ENCODE measurements around the gene RITA1.
"Not testable (repeated sequence)": the region's sequence is repeated elsewhere in the genome, so short reads cannot be mapped to it uniquely, and the experiment has no call there.

The RITA1 gene

DNA sequence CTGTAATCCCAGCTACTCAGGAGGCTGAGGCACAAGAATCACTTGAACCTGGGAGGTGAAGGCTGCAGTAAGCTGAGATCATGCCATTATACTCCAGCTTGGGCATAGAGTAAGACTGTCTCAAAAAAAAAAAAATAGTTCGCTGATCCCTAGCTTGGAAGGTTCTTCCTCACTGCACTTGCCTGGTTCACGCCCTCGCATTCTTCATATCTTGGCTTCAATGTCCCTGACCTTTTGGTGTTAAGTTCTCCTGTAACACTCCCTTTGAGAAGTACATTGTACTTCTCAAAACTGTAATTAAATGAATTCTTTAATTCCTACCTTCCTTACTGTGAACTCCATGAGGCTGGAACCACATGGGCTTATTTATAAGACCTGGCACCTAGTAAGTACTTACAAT is 19.3 kb downstream of the RITA1 start:
- no peak for DNase-seq

DNA sequence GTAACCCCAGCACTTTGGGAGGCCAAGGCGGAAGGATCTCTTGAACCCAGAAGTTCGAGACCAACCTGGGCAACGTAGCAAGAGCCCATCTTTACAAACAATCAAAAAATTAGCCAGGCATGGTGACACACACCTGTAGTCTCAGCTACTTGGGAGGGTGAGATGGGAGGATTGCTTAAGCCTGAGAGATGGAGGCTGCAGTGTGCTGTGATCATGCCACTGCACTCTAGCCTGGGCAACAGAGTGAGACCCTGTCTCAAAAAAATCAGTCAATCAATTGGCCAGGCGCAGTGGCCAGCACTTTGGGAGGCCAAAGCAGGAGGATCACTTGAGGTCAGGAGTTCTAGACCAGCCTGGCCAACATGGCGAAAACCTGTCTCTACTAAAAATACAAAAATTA is 21.3 kb downstream of the RITA1 start:
- DNase-seq: not testable (repeated sequence)

DNA sequence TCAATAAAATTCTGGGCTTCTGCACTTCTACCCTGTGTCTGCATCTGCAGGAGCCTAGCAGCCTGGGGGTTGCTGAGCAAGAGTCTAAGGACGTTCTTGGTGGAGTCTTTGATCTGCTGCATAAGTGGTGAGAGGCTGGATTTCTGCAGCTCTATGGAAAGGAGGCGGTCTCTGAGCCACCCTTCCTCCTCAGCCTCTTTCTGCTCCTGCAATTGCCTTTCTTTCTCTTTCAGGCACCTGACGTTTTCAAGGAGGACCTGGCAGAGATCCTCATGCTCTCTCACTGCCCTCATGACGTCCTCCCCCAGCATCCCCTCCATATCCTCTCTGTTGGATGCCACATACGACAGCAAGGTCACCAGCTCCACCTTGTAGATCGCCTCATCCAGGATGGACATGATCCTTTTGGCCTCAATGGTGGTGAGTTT is 22.1 kb downstream of the RITA1 start:
- DNase-seq: no peak

DNA sequence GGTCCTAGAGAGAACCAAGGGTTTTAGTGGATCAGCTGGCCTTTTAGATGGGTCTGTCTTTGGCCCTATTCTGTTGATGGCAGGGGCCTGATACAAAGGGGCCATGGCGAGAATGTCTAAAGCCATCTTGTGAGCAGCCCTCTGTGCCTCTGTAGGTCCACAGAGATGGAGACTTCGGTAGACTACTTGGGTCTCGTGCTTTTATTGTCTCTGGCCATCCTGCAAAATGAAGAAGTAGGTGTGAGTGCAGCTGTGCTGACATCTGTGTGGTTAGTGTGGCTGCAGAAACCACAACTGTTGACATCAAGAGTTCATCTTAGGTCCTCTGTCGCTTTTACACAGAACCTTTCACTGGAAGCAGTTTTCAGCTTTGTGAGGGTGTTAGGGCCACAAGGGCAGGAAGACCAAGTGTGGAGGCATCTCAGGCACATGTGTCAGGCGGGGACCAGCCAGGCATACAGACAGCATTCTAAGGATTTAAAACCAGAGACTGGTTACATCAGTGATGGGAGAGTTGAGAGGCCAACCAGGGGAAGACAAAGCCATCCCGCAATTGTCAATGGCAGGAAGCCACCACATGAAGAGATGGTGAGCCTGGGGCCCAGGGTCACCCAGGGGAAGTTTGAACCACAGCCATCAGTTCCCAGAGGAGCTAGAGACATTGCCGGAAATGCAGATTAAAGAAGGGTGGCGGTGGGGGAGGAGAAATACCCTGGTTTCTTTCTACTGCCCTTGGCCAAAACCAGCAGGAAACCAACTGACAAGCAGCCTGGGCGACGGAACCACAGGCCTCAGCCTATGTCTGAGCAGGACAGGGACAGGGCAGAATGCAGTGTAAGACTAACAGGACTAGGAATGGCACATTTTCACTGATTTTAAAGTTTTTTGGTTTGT is 22.8 kb downstream of the RITA1 start:
- DNase-seq: no peak

DNA sequence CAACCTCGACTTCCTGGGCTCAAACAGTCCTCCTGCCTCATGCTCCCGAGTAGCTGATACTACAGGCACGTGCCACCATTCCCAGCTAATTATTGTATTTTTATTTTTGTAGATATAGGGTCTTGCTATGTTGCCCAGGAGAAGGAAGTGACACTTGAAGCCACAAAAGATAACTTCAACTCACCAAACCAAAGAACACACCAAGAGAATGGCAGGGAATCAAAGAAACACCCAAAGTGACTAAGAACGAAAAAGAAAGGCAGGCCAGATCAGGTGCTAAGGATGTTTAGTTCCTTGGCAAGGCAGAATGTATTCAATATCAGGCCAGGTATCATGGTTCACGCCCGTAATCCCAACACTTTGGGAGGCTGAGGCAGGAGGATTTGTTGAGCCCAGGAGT is 25.6 kb downstream of the RITA1 start:
- no peak for DNase-seq

DNA sequence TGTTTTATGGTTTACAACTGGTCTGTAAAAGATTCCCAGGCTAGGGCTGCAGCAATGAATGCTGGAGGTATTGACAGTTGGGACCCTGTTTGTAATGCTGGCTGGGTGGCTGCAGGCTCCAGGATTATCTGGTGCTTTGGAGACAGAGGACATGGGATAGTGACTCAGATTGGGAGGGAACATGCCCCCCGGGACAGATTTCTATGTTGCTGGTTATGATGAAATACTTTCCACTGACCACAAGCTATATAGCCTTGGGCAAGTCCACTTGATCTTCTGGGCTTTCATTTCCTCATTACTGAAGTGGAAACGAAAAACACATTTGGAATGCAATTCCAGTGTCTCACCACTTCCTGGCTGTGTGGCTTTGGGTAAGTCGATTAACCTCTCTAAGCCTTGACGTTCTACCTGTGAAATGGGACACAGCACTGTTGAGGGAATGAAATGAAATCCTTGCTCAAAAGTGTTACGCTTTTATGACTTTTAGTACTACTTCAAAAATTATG is 29.4 kb downstream of the RITA1 start:
- peak; percentile 74 for DNase-seq

DNA sequence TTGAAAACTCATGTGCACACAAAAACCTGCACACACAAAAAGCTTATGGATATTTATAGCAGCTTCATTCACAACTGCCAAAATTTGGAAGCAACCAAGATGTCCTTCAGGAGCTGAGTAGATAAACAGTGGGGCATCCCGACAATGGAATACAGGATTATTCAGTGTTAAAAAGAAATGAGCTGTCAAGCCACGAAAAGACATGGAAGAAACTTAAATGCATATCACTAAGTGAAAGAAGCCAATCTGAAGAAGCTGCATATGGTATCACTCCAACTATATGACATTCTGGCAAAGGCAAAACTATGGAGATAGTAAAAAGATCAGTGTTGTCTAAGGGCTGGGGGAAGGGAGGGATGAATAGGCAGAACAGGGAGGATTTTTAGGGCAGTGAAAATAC is 30.5 kb downstream of the RITA1 start:
- no peak for DNase-seq

DNA sequence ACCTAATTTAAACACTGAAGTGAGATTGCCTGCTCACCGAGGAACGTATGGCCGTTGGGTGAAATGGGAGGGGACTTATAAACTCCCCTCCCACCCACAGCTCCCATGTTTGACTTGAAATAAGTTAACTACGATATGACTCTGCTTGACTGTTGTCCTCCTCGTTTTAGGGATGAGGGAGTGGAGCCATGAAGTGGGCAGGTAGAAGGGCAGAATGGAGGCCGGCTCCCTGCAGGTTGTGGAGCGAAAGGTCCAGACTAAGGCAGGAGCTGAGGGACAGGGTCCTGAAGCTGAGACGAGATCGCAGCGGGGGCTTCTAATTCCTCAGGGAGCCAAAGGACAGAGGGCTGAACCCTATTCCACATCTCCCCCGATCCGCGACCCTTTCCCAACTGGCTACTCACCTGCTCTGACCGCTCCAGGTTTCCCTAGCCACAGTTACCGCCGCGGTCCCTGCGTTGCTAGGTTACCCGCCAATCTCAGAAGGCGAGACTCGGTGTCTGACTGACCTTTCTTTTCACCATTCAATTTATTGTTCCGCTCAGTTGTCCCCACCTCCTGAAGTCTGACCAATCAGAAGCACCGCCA is 35.2 kb downstream of the RITA1 start:
- no peak for DNase-seq

DNA sequence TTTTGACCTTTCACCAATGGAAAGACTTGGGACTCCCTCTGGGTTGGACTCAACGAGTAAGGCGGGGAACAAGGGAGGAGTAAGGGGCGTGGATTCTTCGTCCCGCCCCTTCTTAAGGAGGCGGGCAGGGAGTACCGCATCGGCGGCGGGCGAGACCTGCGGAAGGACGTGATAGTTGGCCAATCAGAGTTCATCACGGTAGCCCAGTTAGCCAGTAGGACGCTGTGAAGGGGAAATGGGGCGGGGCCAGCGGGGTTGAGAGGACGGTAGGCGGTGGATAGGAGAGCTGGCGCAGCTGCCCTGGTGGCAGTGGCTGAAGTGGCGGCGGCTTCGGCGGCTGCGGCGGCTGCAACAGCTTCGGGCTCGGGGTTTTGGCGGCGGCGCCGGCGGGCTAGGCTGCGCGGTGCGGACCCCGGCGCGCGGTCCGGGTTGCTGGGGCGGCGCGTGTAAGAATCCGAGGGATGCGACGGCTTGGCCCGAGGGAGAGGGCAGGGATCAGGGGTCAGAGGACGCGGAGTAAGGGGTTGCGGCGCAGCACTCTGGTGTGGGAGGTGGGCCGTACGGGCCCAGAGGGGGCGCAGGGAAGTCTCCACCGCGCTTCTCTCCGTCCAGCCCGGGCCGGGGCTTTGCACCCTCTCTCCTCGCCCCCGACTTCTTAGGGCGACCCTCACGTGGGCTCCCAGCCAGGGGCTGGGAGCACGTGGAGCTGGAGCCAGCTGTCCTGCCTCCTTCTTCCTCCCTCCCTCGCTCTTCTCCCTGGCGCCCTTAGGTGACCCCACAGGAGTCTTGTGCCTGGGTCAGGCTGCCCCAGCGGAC is 35.9 kb downstream of the RITA1 start, which contains the start of gene TPCN1:
TSS of gene TPCN1 (plus strand) at position 284 of the 816 bp plus-strand sequence. CDS start 5,389 bp downstream, outside the sequence.
- peak; percentile 98 for DNase-seq

DNA sequence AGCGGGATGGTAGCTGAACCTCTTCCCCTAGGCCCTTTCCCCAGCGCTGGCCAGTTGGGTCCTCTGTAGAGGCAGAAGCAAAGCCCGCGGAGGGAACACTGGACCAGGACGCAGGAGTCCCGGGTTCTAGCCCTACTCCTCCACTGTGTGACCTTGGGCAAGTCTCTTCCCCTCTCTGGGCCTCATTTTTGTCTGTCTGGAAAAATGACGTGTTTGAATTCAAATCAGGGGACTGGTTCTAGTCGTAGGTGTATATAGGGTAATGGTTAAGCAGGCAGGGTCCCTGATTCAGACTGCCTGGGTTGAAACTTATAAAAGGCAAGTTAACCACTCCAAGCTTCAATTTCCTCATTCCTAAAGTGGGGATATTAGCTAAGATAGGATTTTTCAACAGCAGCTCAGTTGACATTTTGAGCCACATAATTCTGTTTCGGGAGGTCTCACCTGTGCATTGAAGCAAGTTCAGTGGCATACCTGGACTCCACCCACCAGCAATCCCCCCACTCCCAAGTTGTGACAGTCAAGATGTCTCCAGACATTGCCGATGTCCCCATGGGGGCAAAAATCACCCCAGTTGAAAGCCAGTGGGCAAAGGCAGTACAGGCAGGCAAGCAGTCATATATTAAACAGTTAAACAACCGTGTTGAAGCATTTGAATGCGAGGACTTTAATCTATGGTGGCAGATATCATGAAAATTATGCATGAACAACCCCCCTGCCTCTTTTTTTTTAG is 36.6 kb downstream of the RITA1 start:
- DNase-seq: no peak

DNA sequence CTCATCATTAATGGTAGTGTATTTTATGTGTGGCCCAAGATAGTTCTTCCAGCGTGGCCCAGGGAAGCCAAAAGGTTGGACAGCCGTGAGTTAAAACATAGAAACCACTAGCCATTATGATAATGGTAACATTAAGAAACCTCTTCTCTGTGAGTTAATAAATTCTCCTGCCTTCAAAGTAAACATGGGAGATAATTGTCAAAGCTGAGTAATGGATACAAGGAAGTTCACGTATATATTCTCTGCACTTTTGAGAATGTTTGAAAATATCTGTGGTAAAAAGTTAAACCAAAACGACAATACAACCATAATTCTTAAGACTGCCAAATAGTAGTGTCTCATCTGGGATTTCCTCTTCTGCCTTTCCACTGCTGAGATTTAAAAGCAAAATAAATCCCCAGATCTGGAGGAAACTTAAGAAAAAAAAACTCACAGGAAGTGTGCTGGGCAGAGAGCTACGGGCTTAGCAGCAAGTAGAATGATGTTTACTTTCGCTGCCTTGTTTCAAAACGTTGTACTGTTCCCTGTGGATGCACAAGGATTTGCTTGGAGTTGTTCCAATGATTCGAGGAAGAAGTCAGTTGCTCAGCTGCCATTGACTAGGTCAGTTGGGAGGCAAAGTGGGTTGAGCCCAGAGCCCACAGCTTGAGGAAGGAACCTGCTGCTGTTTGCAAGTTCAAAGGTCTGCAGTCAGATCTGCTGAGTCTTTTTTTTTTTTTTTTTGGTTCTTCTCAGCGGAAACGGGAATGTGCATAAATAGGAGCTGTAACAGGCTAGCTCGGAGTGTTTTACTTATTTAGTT is 37.4 kb downstream of the RITA1 start:
- DNase-seq: no peak

DNA sequence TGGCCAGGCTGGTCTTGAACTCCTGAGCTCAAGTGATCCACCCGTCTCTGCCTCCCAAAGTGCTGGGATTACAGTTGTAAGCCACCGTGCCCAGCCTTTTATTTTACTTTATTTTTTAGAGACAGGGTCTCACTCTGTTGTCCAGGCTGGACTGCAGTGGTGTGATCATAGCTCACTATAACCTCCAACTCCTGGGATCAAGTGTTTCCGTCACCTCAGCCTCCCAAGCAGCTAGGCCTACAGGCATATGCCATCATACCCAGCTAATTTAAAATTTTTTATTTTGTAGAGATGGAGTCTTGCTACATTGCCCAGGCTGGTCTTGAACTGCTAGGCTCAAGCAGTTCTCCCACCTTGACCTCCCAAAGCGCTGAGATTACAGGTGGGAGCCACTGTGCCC is 39.4 kb downstream of the RITA1 start:
- no peak for DNase-seq

DNA sequence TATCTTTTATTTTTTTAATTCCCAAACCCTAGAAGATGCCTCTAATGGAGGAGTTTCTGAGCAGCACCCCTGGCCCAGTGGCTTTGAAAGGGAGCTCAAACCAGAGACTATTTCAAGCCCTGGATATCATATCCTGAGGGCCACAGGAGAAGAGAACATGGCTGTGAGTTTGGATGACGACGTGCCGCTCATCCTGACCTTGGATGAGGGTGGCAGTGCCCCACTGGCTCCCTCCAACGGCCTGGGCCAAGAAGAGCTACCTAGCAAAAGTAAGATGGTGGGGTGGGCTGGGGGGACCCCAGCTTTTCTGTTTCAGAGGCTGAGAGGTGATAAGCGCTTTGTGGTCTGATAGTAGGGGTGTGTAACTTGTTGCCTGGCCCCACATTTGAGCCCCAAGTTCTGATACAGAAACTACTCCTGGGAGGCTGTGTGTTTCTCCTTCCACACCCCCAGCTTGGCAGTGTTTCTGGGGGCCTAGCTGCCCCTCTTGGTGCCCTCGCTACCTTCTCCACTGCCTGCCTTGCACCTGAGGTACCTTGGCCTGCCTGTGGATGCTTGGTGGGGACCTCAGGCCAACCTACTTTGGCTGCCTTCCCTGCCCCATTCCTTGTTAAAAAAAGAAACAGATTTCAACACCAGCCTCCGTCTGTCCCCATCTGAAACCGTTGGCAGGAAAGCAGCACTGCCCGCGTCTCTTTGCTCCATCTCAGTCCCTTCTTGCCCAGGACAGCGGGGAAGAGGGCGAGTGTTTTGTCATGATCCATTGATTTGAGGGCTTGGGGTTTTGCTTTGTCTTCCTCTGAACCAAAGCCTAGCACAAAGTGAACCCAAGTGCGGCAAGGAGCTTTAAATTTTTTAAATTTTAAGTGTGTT is 41.4 kb downstream of the RITA1 start:
- no peak for DNase-seq

DNA sequence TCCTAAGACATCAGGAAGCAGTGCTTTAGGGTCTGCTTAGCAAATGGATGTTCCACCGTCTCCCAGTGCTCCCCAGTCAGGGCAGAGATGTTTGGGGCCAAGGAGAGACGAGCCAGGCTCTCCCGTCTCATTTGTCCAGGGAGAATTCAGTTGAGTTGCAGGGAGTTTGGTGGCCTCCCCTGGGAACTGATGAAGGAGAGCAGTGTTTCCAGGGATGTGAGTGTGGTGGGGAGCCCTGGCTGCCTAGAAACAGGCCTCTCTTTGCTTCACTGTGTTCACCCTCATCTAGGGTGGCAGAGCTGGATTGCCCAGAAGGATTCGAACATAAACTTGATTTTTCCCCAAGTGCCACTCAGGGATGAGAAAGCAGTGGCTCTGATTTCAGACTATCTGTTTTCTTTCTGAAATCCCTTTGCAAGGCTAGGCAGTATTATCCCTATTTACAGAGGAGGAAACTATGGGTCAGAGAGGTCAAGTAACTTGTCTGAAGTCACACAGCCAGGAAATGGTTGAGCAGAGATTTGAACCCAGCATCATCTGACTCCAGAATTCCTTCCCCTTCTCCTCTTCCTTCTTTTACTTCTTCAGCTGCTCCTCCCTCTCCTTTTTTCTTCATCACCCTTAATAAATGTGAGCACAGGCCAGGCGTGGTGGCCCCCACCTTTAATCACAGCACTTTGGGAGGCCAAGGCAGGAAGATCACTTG is 42.3 kb downstream of the RITA1 start:
- no peak for DNase-seq

DNA sequence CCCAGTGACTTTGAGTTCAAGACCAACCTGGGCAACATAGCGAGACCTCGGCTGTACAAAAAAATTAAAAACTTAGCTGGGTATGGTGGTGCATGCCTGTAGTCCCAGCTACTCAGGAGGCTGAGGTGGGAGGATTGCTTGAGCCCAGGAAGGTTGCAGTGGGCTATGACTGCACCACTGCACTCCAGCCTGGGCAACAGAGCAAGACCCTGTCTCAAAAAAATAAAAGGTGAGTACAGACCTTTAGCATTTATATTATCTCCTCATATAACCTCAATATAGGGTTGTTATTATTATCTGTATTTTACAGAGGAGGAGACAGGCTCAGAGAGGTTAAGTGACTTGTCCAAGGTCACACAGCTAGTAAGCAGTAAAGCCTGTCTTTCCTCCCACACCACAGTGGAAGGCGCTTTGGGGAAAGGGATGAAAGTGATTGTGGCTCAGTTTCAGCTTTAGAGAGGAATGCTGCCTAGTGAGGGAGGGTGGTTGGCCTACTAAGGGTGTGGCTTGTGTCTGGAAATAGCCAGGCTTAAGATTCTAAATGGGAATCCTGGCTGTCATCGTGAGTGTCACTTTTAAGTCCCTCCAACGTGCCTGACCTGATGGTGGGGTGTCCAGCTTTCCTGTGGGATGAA is 43.0 kb downstream of the RITA1 start:
- no peak for DNase-seq

DNA sequence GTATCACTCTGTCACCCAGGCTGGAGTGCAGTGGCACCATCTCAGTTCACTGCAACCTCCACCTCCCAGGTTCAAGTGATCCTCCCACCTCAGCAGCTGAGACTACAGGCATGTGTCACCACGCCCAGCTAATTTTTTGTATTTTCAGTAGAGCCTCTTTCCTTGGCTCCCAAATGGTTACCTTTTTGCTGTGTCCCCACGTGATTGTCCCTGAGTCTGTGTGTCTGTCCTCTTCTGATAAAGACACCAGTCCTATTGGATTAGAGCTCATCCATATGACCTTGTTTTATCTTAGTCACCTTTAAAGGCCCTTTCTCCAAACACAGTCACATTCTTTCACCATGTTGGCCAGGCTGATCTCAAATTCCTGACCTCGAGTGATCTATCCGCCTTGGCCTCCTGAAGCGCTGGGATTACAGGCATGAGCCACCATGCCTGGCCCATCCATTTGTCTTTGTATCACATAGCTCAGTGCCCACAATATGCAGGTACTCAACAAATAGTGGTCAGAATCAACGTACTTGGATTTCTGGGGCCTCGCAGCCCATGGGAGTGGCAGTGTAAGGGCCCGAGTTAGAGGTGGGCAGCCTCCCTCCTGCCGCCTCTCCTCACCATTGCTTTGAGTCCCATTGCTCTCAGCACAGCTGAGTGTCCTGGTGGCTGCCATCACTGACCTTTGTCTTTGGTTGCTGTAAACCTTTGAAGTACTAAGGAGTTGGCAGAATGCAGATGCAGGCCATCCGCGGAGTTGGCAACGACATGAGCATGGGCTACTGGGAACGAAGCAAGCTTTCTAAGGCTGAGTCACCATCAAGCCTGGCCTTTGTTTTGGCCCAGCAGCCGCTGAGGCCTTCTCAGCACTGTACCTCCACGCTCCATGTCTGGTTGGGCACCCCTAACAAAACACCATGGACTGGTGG is 45.1 kb downstream of the RITA1 start:
- no peak for DNase-seq

DNA sequence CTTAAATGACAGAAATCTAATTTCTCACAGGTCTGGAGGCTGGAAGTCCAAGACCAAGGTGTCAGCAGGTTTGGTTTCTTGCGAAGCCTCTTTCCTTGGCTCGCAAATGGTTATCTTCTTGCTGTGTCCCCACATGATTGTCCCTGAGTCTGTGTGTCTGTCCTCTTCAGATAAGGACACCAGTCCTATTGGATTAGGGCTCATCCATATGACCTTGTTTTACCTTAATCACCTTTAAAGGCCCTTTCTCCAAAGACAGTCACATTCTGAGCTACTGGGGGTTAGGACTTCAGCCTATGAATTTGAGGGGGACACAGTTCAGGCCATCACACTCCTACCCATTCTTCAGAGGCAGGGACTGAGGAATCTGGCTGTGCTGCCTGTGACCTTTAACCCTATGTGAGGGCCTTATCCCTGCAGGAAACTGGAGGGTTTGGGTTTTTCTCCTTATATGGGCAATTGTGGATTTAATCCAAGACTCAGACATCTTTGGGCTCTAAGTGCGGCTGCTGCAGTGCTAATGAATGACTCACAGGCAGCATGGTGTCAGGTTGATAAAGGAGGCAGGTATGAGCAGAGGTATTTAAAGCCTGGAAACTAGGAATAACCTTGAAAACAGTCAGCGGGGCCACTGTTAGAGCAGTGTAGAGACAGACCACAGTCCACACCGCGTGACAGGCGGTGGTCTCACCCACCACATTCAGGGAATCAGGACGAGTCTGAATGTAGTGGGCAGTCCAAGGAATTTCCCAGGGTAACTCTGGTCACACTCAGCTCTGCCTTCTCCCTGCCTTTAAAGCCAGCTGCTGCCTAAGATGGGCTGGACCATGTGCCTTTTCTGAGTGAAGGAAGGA is 45.9 kb downstream of the RITA1 start:
- DNase-seq: no peak
